HepG2 (cell line): ENCODE data around the gene VPS13C.

ENCODE experiments used
- CTCF ChIP-seq: sonication (generic); formaldehyde crosslinking; IDR thresholded peaks from 2 replicates; pipeline ENCODE4 v1.5.0; 2020; ENCODE audit warnings: mild to moderate bottlenecking, missing genetic modification reagents, moderate library complexity
- MAFK ChIP-seq, 2 experiments: IDR thresholded peaks in 1 of 2; conservative IDR thresholded peaks in 1 of 2; 2 replicates each; pipeline ENCODE4 v1.6.1; 2011; ENCODE audit warnings: improper control_type of control experiment in 2 of 2, low read length in 2 of 2
- PCBP1 ChIP-seq: fragments of 200-400 bp; formaldehyde crosslinking; IDR thresholded peaks from 2 replicates; pipeline ENCODE4 v1.6.1; 2017; ENCODE audit warnings: mild to moderate bottlenecking, low read depth, low read length, borderline replicate concordance
- POGK ChIP-seq: sonication (generic); formaldehyde crosslinking; conservative IDR thresholded peaks from 2 replicates; pipeline ENCODE4 v1.8.0; 2022; ENCODE audit warnings: mild to moderate bottlenecking, moderate library complexity, missing genetic modification reagents
- ZNF33A ChIP-seq: sonication (generic); formaldehyde crosslinking; IDR thresholded peaks from 2 replicates; pipeline ENCODE4 v1.5.1; 2020; ENCODE audit warnings: missing genetic modification reagents, mild to moderate bottlenecking, moderate library complexity, borderline replicate concordance
- ZNF496 ChIP-seq: sonication (generic); formaldehyde crosslinking; IDR thresholded peaks from 2 replicates; pipeline ENCODE4 v1.8.1; 2023; ENCODE audit warnings: mild to moderate bottlenecking, moderate library complexity, missing genetic modification reagents; ENCODE audit not compliant: insufficient replicate concordance

GRCh38 chr15:62047282-62047827 lies 12.9 kb downstream of the VPS13C start:
- TF ChIP-seq PCBP1 (no peak), ZNF496 (no peak), MAFK (conservative IDR thresholded peaks at IDR 0.05 in 1 of 2, IDR thresholded peaks at IDR 0.05 in 1 of 2; ENCODE audit: low read length in 2 of 2) (no peak), CTCF (CRISPR knock-in tag) (no peak), ZNF33A (CRISPR knock-in tag) (no peak), POGK (CRISPR knock-in tag) (no peak)
